ENCODE results near the gene NAPEPLD.

- TF ChIP-seq CTCF (IDR thresholded peaks at IDR 0.05) (no peak), POLR2AphosphoS5 (IDR thresholded peaks at IDR 0.05; ENCODE audit: low read depth, low read length) (no peak), SIN3A (IDR thresholded peaks at IDR 0.05; ENCODE audit: borderline replicate concordance, insufficient read depth, low read depth, low read length) (no peak), REST (IDR thresholded peaks at IDR 0.05; ENCODE audit: insufficient read depth in 1 of 2, low read depth in 2 of 2, low read length in 1 of 2) (no peak)
Measured at GRCh38 chr7:103077318-103077717, 71.6 kb downstream of the NAPEPLD start.
